GM12891 (cell line): ENCODE data around the gene RIPK1.

Experiments
- POLR2A ChIP-seq: IDR thresholded peaks from 2 replicates; pipeline ENCODE4 v1.6.1; 2011; ENCODE audit warnings: low read depth, low read length, control low read depth
- POLR2AphosphoS5 ChIP-seq: IDR thresholded peaks from 2 replicates; pipeline ENCODE4 v1.6.1; 2011; ENCODE audit warnings: low read depth, low read length, control low read depth
- POU2F2 ChIP-seq: IDR thresholded peaks from 2 replicates; pipeline ENCODE4 v1.6.1; 2011; ENCODE audit warnings: low read depth, mild to moderate bottlenecking, control low read depth, low read length, moderate library complexity
- SPI1 ChIP-seq: IDR thresholded peaks from 2 replicates; pipeline ENCODE4 v1.6.1; 2011; ENCODE audit warnings: low read depth, low read length, control low read depth
- TAF1 ChIP-seq: IDR thresholded peaks from 2 replicates; pipeline ENCODE4 v1.6.1; 2011; ENCODE audit warnings: low read depth, low read length, control low read depth

DNA sequence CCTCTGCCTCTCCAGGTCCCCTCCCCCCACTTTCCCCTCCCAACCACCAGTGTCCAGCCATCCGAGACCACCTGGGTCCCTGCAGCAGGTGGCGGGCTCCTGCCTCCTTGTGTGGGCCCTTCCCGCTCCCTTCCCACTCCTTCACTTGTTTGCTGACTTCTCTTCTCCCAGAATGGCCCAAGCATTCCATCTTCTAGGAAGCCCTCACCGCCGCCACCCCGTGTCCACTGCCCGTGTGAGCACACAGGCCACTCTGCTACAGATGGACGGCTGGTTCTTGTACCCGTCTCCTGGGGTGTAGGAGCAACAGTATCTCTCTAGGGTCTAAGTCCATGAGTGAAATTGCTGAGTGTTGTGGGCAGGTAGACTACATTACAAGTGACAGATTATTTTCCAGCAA lies 65.2 kb downstream of the RIPK1 start:
- TF ChIP-seq TAF1 (no peak), POU2F2 (no peak), POLR2A (no peak), POLR2AphosphoS5 (no peak), SPI1 (no peak)
